ENCODE measurements around the gene RPUSD3.

The RPUSD3 gene

DNA sequence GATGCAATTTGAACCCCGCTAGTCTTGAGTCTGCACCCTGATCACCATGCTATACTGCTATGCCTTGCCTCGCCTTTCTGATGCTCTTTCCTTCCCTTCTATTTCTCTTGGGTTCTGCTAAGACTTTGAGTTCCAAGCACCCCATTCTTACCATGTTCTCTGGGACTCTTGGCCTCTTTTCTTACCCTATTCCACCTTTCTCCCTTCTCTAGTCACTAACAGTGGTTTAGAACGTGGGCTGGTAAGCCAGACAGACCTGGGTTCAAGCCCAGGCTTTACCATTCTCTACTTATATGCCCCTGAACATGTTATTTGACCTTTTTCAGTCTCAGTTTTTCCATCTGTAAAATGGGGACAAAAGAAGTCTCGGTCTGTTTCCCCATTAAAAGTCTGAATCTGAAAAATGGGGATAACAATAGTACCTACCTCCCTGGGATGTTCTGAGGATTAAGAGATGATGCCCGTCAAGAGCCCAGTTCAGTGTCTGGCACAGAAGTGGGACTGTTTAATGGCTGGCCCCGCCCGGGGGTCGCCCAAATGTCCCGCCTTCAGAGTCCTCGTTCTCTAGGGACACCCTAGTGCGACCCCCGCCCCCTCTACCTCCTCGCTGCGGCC lies 51.9 kb downstream of the RPUSD3 start:
- H3F3A ChIP-seq (ENCODE audit: insufficient read depth, low read length), result no peaks in the 10 kb centered on the region
- H3K79me2 ChIP-seq (ENCODE audit: insufficient read depth, low read length), result peaks cover 23% of the 10 kb centered on the region
- peak overlapping the region; percentile 93 for H3K4me3 ChIP-seq (ENCODE audit: low read depth, low read length, poor library complexity, severe bottlenecking)
- no peaks in the 10 kb centered on the region for H4K20me1 ChIP-seq (ENCODE audit: insufficient read depth, low read length)
- no peaks in the 10 kb centered on the region for H3K27me3 ChIP-seq (ENCODE audit: insufficient read depth, low read length)
- H3K4me1 ChIP-seq (ENCODE audit: insufficient read depth, low read length, severe bottlenecking), result peaks cover 33% of the 10 kb centered on the region
- H3K27ac ChIP-seq (ENCODE audit: low read depth, low read length, poor library complexity, severe bottlenecking), result peak overlapping the region; percentile 83
- peaks cover 51% of the 10 kb centered on the region for H3K36me3 ChIP-seq (ENCODE audit: insufficient read depth, low read length)
- no peaks in the 10 kb centered on the region for H3K9me3 ChIP-seq (ENCODE audit: low read length)
- no peaks in the 10 kb centered on the region for H3K9me2 ChIP-seq (ENCODE audit: low read depth, low read length)
- H3K4me2 ChIP-seq (ENCODE audit: low read length), result peak overlapping the region; percentile 99
- peak overlapping the region; percentile 98 for H3K9ac ChIP-seq (ENCODE audit: low read length)
- no peak for TF ChIP-seq EZH2 (IDR thresholded peaks at IDR 0.05; ENCODE audit: borderline replicate concordance, low read length)
- TF ChIP-seq, protein P1, sequence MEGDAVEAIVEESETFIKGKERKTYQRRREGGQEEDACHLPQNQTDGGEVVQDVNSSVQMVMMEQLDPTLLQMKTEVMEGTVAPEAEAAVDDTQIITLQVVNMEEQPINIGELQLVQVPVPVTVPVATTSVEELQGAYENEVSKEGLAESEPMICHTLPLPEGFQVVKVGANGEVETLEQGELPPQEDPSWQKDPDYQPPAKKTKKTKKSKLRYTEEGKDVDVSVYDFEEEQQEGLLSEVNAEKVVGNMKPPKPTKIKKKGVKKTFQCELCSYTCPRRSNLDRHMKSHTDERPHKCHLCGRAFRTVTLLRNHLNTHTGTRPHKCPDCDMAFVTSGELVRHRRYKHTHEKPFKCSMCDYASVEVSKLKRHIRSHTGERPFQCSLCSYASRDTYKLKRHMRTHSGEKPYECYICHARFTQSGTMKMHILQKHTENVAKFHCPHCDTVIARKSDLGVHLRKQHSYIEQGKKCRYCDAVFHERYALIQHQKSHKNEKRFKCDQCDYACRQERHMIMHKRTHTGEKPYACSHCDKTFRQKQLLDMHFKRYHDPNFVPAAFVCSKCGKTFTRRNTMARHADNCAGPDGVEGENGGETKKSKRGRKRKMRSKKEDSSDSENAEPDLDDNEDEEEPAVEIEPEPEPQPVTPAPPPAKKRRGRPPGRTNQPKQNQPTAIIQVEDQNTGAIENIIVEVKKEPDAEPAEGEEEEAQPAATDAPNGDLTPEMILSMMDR (IDR thresholded peaks at IDR 0.05; ENCODE audit: low read length), result no peak
- H2AFZ ChIP-seq (ENCODE audit: low read length), result no peak overlapping the region

DNA sequence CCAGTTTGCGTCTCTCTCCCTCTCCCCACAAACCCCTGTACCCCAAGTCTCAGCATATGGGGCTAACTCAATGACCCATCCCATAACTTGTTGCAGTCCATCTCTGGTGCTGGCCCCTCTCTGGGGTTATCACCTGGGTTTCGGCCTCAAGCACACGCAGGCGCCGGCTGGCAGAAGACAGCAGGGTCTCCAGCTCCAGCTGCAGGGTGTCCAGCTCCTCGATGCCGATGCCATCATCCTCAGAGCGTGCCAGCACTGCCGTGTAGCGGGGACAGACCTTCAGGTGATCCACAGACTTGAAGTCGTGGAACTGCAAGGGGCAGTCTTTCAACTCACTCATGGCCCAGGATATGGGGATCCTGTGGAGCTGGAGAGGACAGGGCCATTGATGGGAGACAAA lies 52.7 kb downstream of the RPUSD3 start:
- Histone ChIP-seq H3K9me3 (ENCODE audit: low read length) (no peaks in the 10 kb centered on the region), H3K27ac (ENCODE audit: low read depth, low read length, poor library complexity, severe bottlenecking) (peak overlapping the region; percentile 83), H2AFZ (ENCODE audit: low read length) (no peak overlapping the region), H3K27me3 (ENCODE audit: insufficient read depth, low read length) (no peaks in the 10 kb centered on the region), H3K4me3 (ENCODE audit: low read depth, low read length, poor library complexity, severe bottlenecking) (peak overlapping the region; percentile 93), H3K36me3 (ENCODE audit: insufficient read depth, low read length) (peaks cover 51% of the 10 kb centered on the region), H3K4me2 (ENCODE audit: low read length) (peak overlapping the region; percentile 99), H3K79me2 (ENCODE audit: insufficient read depth, low read length) (peaks cover 23% of the 10 kb centered on the region), H3K9ac (ENCODE audit: low read length) (peak overlapping the region; percentile 98), H3F3A (ENCODE audit: insufficient read depth, low read length) (no peaks in the 10 kb centered on the region), H4K20me1 (ENCODE audit: insufficient read depth, low read length) (no peaks in the 10 kb centered on the region), H3K9me2 (ENCODE audit: low read depth, low read length) (no peaks in the 10 kb centered on the region), H3K4me1 (ENCODE audit: insufficient read depth, low read length, severe bottlenecking) (peaks cover 33% of the 10 kb centered on the region)
- no peak for TF ChIP-seq EZH2 (IDR thresholded peaks at IDR 0.05; ENCODE audit: borderline replicate concordance, low read length)
- TF ChIP-seq, protein P1 (IDR thresholded peaks at IDR 0.05; ENCODE audit: low read length), result no peak
